BE2C (cell line): ENCODE results near the gene CALM3.
A peak's percentile ranks its signal among the peaks of the same experiment; 100 is the strongest.

ENCODE experiments used
- DNase-seq: peaks from one replicate; pipeline ENCODE4 v3.0.0-alpha.2; 2020
- H3K27me3 ChIP-seq: fragments of 250-450 bp; sonication (Bioruptor Pico); 2 replicates; pipeline ENCODE4 v1.5.1; 2020; ENCODE audit warnings: mild to moderate bottlenecking
- H3K36me3 ChIP-seq: fragments of 250-450 bp; sonication (Bioruptor Pico); 2 replicates; pipeline ENCODE4 v1.5.1; 2020; ENCODE audit warnings: mild to moderate bottlenecking
- H3K4me1 ChIP-seq: fragments of 250-450 bp; sonication (Bioruptor Pico); 2 replicates; pipeline ENCODE4 v1.5.1; 2020
- H3K4me3 ChIP-seq: 2 replicates; pipeline ENCODE4 v1.5.1; 2011; ENCODE audit warnings: low read depth, low read length
- H3K9me3 ChIP-seq: fragments of 250-450 bp; sonication (Bioruptor Pico); 2 replicates; pipeline ENCODE4 v1.5.1; 2020
- CTCF ChIP-seq: IDR thresholded peaks from 2 replicates; pipeline ENCODE4 v1.5.1; 2012; ENCODE audit warnings: mild to moderate bottlenecking, low read depth, low read length

Gene CALM3

DNA sequence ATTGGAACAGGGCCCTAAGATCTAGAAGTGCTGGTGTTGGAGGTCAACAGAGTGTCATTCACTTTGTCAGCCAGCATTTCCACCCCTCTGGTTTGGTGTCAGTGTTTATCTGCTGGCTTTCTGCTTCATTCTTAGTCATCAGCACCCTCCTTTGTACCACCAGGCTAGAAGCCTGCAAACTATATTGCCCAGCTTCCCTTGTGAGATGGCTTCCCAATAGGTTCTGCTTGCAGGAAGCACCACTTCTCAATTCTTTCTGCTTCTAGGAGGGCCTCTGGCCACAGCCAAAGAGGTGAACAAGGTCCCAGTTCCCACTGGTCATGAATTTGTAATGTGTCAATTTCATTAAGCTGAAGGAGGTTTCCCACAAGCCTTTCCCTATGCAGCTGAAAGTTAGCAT is 36.4 kb upstream of the CALM3 start:
- H3K4me3 ChIP-seq, result no peak overlapping the region
- H3K4me1 ChIP-seq, result no peaks in the 10 kb centered on the region
- H3K27me3 ChIP-seq, result no peaks in the 10 kb centered on the region
- no peak for TF ChIP-seq CTCF
- DNase-seq, result no peak
- H3K36me3 ChIP-seq, result no peaks in the 10 kb centered on the region
- H3K9me3 ChIP-seq, result no peaks in the 10 kb centered on the region

DNA sequence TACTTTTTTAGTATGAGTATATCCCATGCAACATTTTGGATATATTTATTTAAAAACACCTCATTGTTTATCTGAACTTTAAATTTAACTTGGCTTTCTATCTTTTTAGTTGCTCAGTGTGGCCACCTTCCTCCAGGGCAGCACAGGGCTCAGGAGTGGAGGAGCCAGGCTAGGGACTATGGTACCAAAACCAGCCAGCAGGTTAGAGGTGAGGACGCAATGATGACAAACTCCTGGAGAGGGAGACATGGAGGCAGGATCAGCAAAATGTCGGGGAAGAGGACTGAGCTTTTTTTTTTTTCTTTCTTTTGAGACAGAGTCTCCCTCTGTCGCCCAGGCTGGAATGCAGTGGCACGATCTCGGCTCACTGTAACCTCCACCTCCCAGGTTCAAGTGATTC is 29.6 kb upstream of the CALM3 start:
- Histone ChIP-seq H3K9me3 (no peaks in the 10 kb centered on the region), H3K27me3 (no peaks in the 10 kb centered on the region), H3K4me3 (no peak overlapping the region), H3K4me1 (peaks cover 4% of the 10 kb centered on the region), H3K36me3 (no peaks in the 10 kb centered on the region)
- peak; percentile 46 for TF ChIP-seq CTCF
- peak; percentile 43 for DNase-seq

- H3K27me3 ChIP-seq, result no peaks in the 10 kb centered on the region
- DNase-seq, result no peak
- TF ChIP-seq CTCF, result no peak
- no peak overlapping the region for H3K4me3 ChIP-seq
- H3K4me1 ChIP-seq, result peaks cover 4% of the 10 kb centered on the region
- H3K9me3 ChIP-seq, result no peaks in the 10 kb centered on the region
- no peaks in the 10 kb centered on the region for H3K36me3 ChIP-seq
Measured at GRCh38 chr19:46573679-46574498, 27.2 kb upstream of the CALM3 start.

- no peaks in the 10 kb centered on the region for H3K36me3 ChIP-seq
- peak; percentile 22 for DNase-seq
- no peaks in the 10 kb centered on the region for H3K9me3 ChIP-seq
- H3K27me3 ChIP-seq, result no peaks in the 10 kb centered on the region
- no peak for TF ChIP-seq CTCF
- peaks cover 4% of the 10 kb centered on the region for H3K4me1 ChIP-seq
- H3K4me3 ChIP-seq, result no peak overlapping the region
Measured at GRCh38 chr19:46574533-46574932, 26.6 kb upstream of the CALM3 start.

DNA sequence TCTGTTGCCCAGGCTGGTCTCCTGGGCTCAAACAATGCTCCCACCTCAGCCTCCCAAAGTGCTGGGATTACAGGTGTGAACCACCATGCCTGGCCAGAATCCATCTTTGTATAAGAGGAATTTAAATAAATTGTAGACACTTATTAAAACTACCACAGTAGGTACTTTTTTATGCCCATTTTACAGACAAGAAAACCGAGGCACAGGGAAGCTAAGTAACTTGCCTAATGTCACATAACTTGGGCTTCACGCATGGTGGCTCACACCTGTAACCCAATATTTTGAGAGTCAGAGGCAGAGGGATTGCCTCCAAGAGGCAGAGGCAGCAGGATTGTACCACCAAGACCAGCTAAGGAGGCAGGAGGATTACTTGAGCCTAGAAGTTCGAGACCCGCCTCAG is 22.7 kb upstream of the CALM3 start:
- TF ChIP-seq CTCF, result no peak
- H3K36me3 ChIP-seq, result no peaks in the 10 kb centered on the region
- peaks cover 4% of the 10 kb centered on the region for H3K4me1 ChIP-seq
- no peak for DNase-seq
- no peaks in the 10 kb centered on the region; the same call in 1 of the 2 replicates for H3K27me3 ChIP-seq
- no peak overlapping the region for H3K4me3 ChIP-seq
- no peaks in the 10 kb centered on the region for H3K9me3 ChIP-seq

- DNase-seq, result peak; percentile 56
- H3K36me3 ChIP-seq, result no peaks in the 10 kb centered on the region
Measured at GRCh38 chr19:46579361-46579879, 21.7 kb upstream of the CALM3 start.

More at GRCh38 chr19:46579361-46579879, 21.7 kb upstream of the CALM3 start:
- Histone ChIP-seq H3K27me3 (no peaks in the 10 kb centered on the region; the same call in 1 of the 2 replicates), H3K4me3 (no peak overlapping the region), H3K4me1 (peaks cover 3% of the 10 kb centered on the region), H3K9me3 (no peaks in the 10 kb centered on the region)
- peak; percentile 73 for TF ChIP-seq CTCF
